ENCODE measurements around the gene LRRC72. TPM values are rescaled to one million over a fixed set of nuclear protein-coding genes. Genes with fewer than 3 reads are reported as not detected.

LRRC72 gene
- total RNA-seq, 1 experiment from 2014 or later: not detected

DNA sequence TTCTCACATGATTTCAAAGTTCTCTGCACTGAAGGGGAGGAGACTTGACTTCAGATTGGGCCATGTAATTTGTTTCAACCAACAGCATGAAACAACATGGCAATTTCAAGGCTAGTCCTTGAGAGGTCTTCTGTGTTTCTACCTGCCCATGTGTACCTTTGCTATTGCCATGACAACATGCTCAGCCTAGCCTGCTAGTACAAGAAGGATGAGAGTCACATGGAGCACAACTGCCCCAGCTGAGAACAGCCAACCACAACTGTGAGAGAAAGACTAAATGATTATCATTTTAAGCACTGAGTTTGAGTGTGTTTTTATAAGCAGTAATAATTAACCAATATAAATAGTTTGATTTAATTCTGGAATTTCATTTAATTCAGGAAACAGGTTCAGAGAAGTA is 77.0 kb downstream of the LRRC72 start:
- ChIA-PET CTCF (no interaction called here), POLR2A (interaction anchor here (0.6 kb wide), 1 partner anchor 14 kb away, joined by 4 read pairs; no protein-coding TSS in a partner anchor)
- ATAC-seq (no peak), DNase-seq (ENCODE audit: low read depth, low spot score) (no peak)
- Histone ChIP-seq H3K27ac (ENCODE audit: low read length) (no peak overlapping the region), H3K27me3 (ENCODE audit: control insufficient read depth, insufficient read depth, low read length) (no peaks in the 10 kb centered on the region), H3K9me3 (ENCODE audit: control insufficient read depth, insufficient read depth, low read depth, low read length) (no peaks in the 10 kb centered on the region), H3K4me3 (ENCODE audit: low read depth in 2 of 2, low read length in 2 of 2) (no peak overlapping the region), H3K36me3 (ENCODE audit: control insufficient read depth, insufficient read depth, low read length) (peaks cover 9% of the 10 kb centered on the region; the same call in 1 of the 2 replicates), H3K4me1 (ENCODE audit: control insufficient read depth, insufficient read depth, low read length) (no peaks in the 10 kb centered on the region)
- in situ Hi-C loops (cut with HindIII; ENCODE audit: low pct_unique_long_range_greater_than_20kb, low sequenced_read_pairs): no loop called here
- no TSS peak for BruUV-seq (replicated peaks)
- TF ChIP-seq SIN3A (IDR thresholded peaks at IDR 0.05; ENCODE audit: borderline replicate concordance, insufficient read depth, low read depth, low read length) (no peak), POLR2AphosphoS5 (IDR thresholded peaks at IDR 0.05; ENCODE audit: low read depth, low read length) (no peak), REST (IDR thresholded peaks at IDR 0.05; ENCODE audit: insufficient read depth in 1 of 2, low read depth in 2 of 2, low read length in 1 of 2) (no peak), TCF7L2 (IDR thresholded peaks at IDR 0.05; ENCODE audit: low read depth, low read length) (no peak), CTCF (IDR thresholded peaks at IDR 0.05) (no peak)
- intact Hi-C loops (cut with micrococcal nuclease; ENCODE audit: unreplicated experiment): no loop called here

DNA sequence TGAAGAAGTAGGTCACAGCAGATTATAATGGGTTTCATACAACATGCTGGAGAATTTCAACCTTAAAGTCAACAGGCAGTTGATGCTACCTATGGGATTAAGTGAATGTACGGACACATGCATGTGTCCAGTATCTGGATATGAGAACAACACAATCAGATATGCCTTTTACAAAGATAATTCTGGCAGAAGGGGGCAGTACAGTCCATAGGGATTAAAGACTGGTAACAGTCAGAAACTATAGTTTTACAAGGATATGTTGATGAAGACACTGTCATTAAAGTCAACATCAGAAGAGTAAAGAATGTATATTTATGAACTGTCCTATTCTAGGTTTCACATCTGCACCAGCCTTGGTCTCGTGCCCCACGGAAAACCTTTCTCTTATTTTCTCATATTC is 77.4 kb downstream of the LRRC72 start:
- ChIA-PET POLR2A (no interaction called here), CTCF (no interaction called here)
- DNase-seq (ENCODE audit: low read depth, low spot score) (no peak), ATAC-seq (no peak)
- Histone ChIP-seq H3K27me3 (ENCODE audit: control insufficient read depth, insufficient read depth, low read length) (no peaks in the 10 kb centered on the region), H3K27ac (ENCODE audit: low read length) (no peak overlapping the region), H3K4me1 (ENCODE audit: control insufficient read depth, insufficient read depth, low read length) (no peaks in the 10 kb centered on the region), H3K36me3 (ENCODE audit: control insufficient read depth, insufficient read depth, low read length) (peaks cover 9% of the 10 kb centered on the region; the same call in 1 of the 2 replicates), H3K4me3 (ENCODE audit: low read depth in 2 of 2, low read length in 2 of 2) (no peak overlapping the region), H3K9me3 (ENCODE audit: control insufficient read depth, insufficient read depth, low read depth, low read length) (no peaks in the 10 kb centered on the region)
- no TSS peak for BruUV-seq (replicated peaks)
- in situ Hi-C loops (cut with HindIII; ENCODE audit: low pct_unique_long_range_greater_than_20kb, low sequenced_read_pairs) (no loop called here), intact Hi-C loops (cut with micrococcal nuclease; ENCODE audit: unreplicated experiment) (no loop called here)
- TF ChIP-seq CTCF (IDR thresholded peaks at IDR 0.05) (peak; percentile 21; the same call in 1 of the 2 replicates), TCF7L2 (IDR thresholded peaks at IDR 0.05; ENCODE audit: low read depth, low read length) (no peak)
